H1 (cell line): Measurements from ENCODE around the gene ADAM12. TPM values are rescaled to one million over a fixed set of nuclear protein-coding genes. Genes with fewer than 3 reads are reported as not detected.

Experiments
- CTCF ChIA-PET: fragments of 300-600 bp; sonication (Branson Sonifier 250); formaldehyde crosslinking; loops from one replicate; lab custom pipeline; 2021; ENCODE audit not compliant: partially characterized antibody; lab: Charles Lee
- POLR2A ChIA-PET: fragments of 300-600 bp; sonication (Branson Sonifier 250); formaldehyde crosslinking; loops from one replicate; lab custom pipeline; 2021; ENCODE audit warnings: inconsistent platforms; ENCODE audit not compliant: partially characterized antibody; lab: Charles Lee
- DNase-seq, 2 experiments: peaks; one replicate each; pipeline versions ENCODE4 v3.0.0 to v3.0.0-alpha.2; 2010 to 2022; ENCODE audit warnings: low spot score in 2 of 2, low read depth in 1 of 2, mixed read lengths in 1 of 2
- FAIRE-seq: peaks from 2 replicates; lab custom pipeline; 2011; peaks lifted over from hg19 to GRCh38; lab: Jason Lieb, UNC
- H2AFZ ChIP-seq: 2 replicates; pipeline ENCODE4 v1.8.1; 2012; ENCODE audit warnings: low read length, inconsistent platforms
- H2AK5ac ChIP-seq: 2 replicates; pipeline ENCODE4 v1.6.1; 2013; ENCODE audit warnings: low read depth, low read length
- H2BK120ac ChIP-seq: replicated peaks from 2 replicates; pipeline ENCODE3; 2013; ENCODE audit warnings: low read depth, low read length, inconsistent platforms
- H2BK12ac ChIP-seq: 2 replicates; pipeline ENCODE4 v1.6.1; 2013; ENCODE audit warnings: low read depth, low read length
- H2BK15ac ChIP-seq: 2 replicates; pipeline ENCODE4 v1.6.1; 2013; ENCODE audit warnings: low read length
- H2BK20ac ChIP-seq: 2 replicates; pipeline ENCODE4 v1.6.1; 2013; ENCODE audit warnings: low read length
- H2BK5ac ChIP-seq: 2 replicates; pipeline ENCODE4 v1.6.1; 2013; ENCODE audit warnings: low read depth, low read length
- H3K14ac ChIP-seq: 2 replicates; pipeline ENCODE4 v1.6.1; 2013; ENCODE audit warnings: inconsistent platforms; ENCODE audit not compliant: insufficient read length
- H3K18ac ChIP-seq: 2 replicates; pipeline ENCODE4 v1.6.1; 2013; ENCODE audit warnings: low read length; ENCODE audit errors: extremely low read depth
- H3K23ac ChIP-seq: 2 replicates; pipeline ENCODE4 v1.6.1; 2013; ENCODE audit warnings: inconsistent platforms; ENCODE audit not compliant: insufficient read length
- H3K23me2 ChIP-seq: 2 replicates; pipeline ENCODE4 v1.6.1; 2013; ENCODE audit warnings: low read depth, low read length
- H3K27ac ChIP-seq: 2 replicates; pipeline ENCODE4 v1.6.1; 2011; ENCODE audit warnings: low read depth, low read length, inconsistent platforms
- H3K27me3 ChIP-seq, 4 experiments: replicated peaks in 1 of 4; 1 replicate in 1 of 4; 2 replicates in 3 of 4; pipeline versions ENCODE4 v1.6.1 to v1.8.1; 2011 to 2013; ENCODE audit warnings: low read length in 3 of 4, mild to moderate bottlenecking in 3 of 4, inconsistent platforms in 2 of 4, mixed read lengths in 2 of 4, moderate library complexity in 1 of 4; ENCODE audit not compliant: control insufficient read depth in 3 of 4, insufficient read depth in 3 of 4; ENCODE audit errors: extremely low read depth in 1 of 4
- H3K36me3 ChIP-seq, 4 experiments: 2 replicates each; pipeline versions ENCODE4 v1.6.1 to v1.8.1; 2011 to 2013; ENCODE audit warnings: mild to moderate bottlenecking in 4 of 4, low read length in 3 of 4, moderate library complexity in 2 of 4, control low read depth in 1 of 4, inconsistent platforms in 1 of 4; ENCODE audit not compliant: insufficient read depth in 4 of 4, control insufficient read depth in 2 of 4
- H3K4ac ChIP-seq: replicated peaks from 2 replicates; pipeline ENCODE3; 2013; ENCODE audit warnings: low read length, low read depth, mixed read lengths, inconsistent platforms; ENCODE audit not compliant: insufficient read length
- H3K4me1 ChIP-seq, 4 experiments: replicated peaks in 1 of 4; 1 replicate in 1 of 4; 2 replicates in 3 of 4; pipeline versions ENCODE4 v1.6.1 to v1.8.1; 2011 to 2013; ENCODE audit warnings: low read length in 3 of 4, inconsistent platforms in 2 of 4, mixed read lengths in 1 of 4; ENCODE audit not compliant: insufficient read depth in 4 of 4, control insufficient read depth in 3 of 4
- H3K4me2 ChIP-seq, 2 experiments: 2 replicates each; pipeline versions ENCODE4 v1.6.1 to v1.8.1; 2011 to 2013; ENCODE audit warnings: low read depth in 2 of 2, low read length in 2 of 2, control low read depth in 1 of 2, inconsistent platforms in 1 of 2, mild to moderate bottlenecking in 1 of 2; ENCODE audit not compliant: insufficient read depth in 1 of 2
- H3K4me3 ChIP-seq, 4 experiments: fragments of 200-600, 300-600 bp in 1 of 4; sonication (generic), shearing (Covaris generic), sonication (Bioruptor Twin) in 1 of 4; 2 replicates each; pipeline versions ENCODE4 v1.5.1 to v1.8.1; 2011 to 2016; ENCODE audit warnings: low read length in 4 of 4, low read depth in 3 of 4, control low read depth in 2 of 4, inconsistent platforms in 2 of 4, mild to moderate bottlenecking in 2 of 4, mixed read lengths in 1 of 4, moderate library complexity in 1 of 4; ENCODE audit not compliant: insufficient read depth in 2 of 4; ENCODE audit errors: extremely low read depth in 1 of 4
- H3K56ac ChIP-seq: replicated peaks from 2 replicates; pipeline ENCODE3; 2013; ENCODE audit warnings: low read depth, mild to moderate bottlenecking, mixed read lengths, low read length, inconsistent platforms; ENCODE audit not compliant: insufficient read length
- H3K79me1 ChIP-seq: 2 replicates; pipeline ENCODE4 v1.6.1; 2013; ENCODE audit warnings: low read depth, low read length, control low read depth
- H3K79me2 ChIP-seq, 2 experiments: 2 replicates each; pipeline versions ENCODE4 v1.6.1 to v1.8.1; 2012 to 2013; ENCODE audit warnings: low read length in 2 of 2, mild to moderate bottlenecking in 2 of 2, inconsistent platforms in 1 of 2; ENCODE audit not compliant: insufficient read depth in 2 of 2, control insufficient read depth in 1 of 2
- H3K9ac ChIP-seq, 4 experiments: replicated peaks in 1 of 4; 1 replicate in 1 of 4; 2 replicates in 3 of 4; pipeline versions ENCODE4 v1.6.1 to v1.8.1; 2011 to 2013; ENCODE audit warnings: low read depth in 3 of 4, low read length in 3 of 4, control low read depth in 2 of 4, mild to moderate bottlenecking in 2 of 4, moderate library complexity in 2 of 4, inconsistent platforms in 1 of 4; ENCODE audit errors: extremely low read depth in 1 of 4
- H3K9me3 ChIP-seq, 2 experiments: 2 replicates each; pipeline versions ENCODE4 v1.6.1 to v1.8.1; 2012 to 2013; ENCODE audit warnings: mild to moderate bottlenecking in 2 of 2, moderate library complexity in 2 of 2, control low read depth in 1 of 2, inconsistent platforms in 1 of 2, low read depth in 1 of 2, low read length in 1 of 2, mixed read lengths in 1 of 2; ENCODE audit not compliant: insufficient read depth in 2 of 2
- H4K20me1 ChIP-seq, 2 experiments: replicated peaks in 1 of 2; 2 replicates each; pipeline versions ENCODE3 to v1.8.1; 2011 to 2013; ENCODE audit warnings: inconsistent platforms in 2 of 2, low read length in 2 of 2, mild to moderate bottlenecking in 1 of 2; ENCODE audit not compliant: insufficient read depth in 2 of 2, control insufficient read depth in 1 of 2
- H4K5ac ChIP-seq: 2 replicates; pipeline ENCODE4 v1.6.1; 2013; ENCODE audit warnings: low read length, low read depth, mixed read lengths, inconsistent platforms; ENCODE audit not compliant: insufficient read length
- H4K8ac ChIP-seq: 2 replicates; pipeline ENCODE4 v1.8.0; 2013; ENCODE audit warnings: mild to moderate bottlenecking, moderate library complexity, low read length, inconsistent platforms; ENCODE audit not compliant: insufficient read depth; ENCODE audit errors: extremely low read depth
- H4K91ac ChIP-seq: replicated peaks from 2 replicates; pipeline ENCODE3; 2013; ENCODE audit warnings: low read length, mixed read lengths, inconsistent platforms; ENCODE audit not compliant: insufficient read length
- CBX5 ChIP-seq: fragments of 300-800, 300-1000 bp; sonication (generic); IDR thresholded peaks from 2 replicates; pipeline ENCODE4 v1.7.1; 2016; ENCODE audit warnings: antibody characterized with exemption, low read length, low read depth
- EGR1 ChIP-seq: IDR thresholded peaks from 2 replicates; pipeline ENCODE4 v1.6.1; 2011; ENCODE audit warnings: low read depth, low read length, borderline replicate concordance
- GTF2F1 ChIP-seq: IDR thresholded peaks from 2 replicates; pipeline ENCODE4 v1.6.1; 2012; ENCODE audit warnings: low read depth, low read length, improper control_type of control experiment, borderline replicate concordance
- MAFK ChIP-seq: IDR thresholded peaks from 2 replicates; pipeline ENCODE4 v1.6.1; 2012; ENCODE audit warnings: low read depth, mild to moderate bottlenecking, improper control_type of control experiment, low read length
- NANOG ChIP-seq: IDR thresholded peaks from 2 replicates; pipeline ENCODE4 v1.6.1; 2011; ENCODE audit warnings: low read length, low read depth, mild to moderate bottlenecking, inconsistent platforms; ENCODE audit not compliant: insufficient read depth, poor library complexity, severe bottlenecking
- RXRA ChIP-seq: IDR thresholded peaks from 2 replicates; pipeline ENCODE4 v1.6.1; 2011; ENCODE audit warnings: low read depth, mild to moderate bottlenecking, low read length, moderate library complexity; ENCODE audit not compliant: insufficient read depth
- SP4 ChIP-seq: IDR thresholded peaks from 2 replicates; pipeline ENCODE4 v1.6.1; 2012; ENCODE audit warnings: low read length, inconsistent platforms
- SRF ChIP-seq: IDR thresholded peaks from 2 replicates; pipeline ENCODE4 v1.6.1; 2011; ENCODE audit warnings: mild to moderate bottlenecking, low read depth, low read length, moderate library complexity
- TAF7 ChIP-seq: optimal IDR thresholded peaks from 2 replicates; pipeline ENCODE3; 2011; ENCODE audit warnings: low read depth, mild to moderate bottlenecking, inconsistent platforms, low read length, moderate library complexity, borderline replicate concordance
- TCF12 ChIP-seq: IDR thresholded peaks from 2 replicates; pipeline ENCODE4 v1.6.1; 2011; ENCODE audit warnings: low read depth, mild to moderate bottlenecking, low read length
- WGBS, 2 experiments: shearing (Covaris generic) in 1 of 2; methylation state at CpG; one replicate each; pipeline versions ENCODE4 v1.1.6 to v1.1.7; 2013 to 2015; ENCODE audit warnings: low lambda C conversion rate in 2 of 2, mixed read lengths in 2 of 2, inconsistent platforms in 1 of 2, low coverage in 1 of 2, missing lambda C conversion rate in 1 of 2; ENCODE audit not compliant: insufficient replicate concordance in 2 of 2, insufficient coverage in 1 of 2, insufficient read length in 1 of 2; ENCODE audit errors: extremely low coverage in 1 of 2, missing lambda C conversion rate in 1 of 2; 5-methylcytosine and 5-hydroxymethylcytosine counted together
- polyA plus RNA-seq, 7 experiments: library from polyadenylated mRNA; depleted of rRNA in 3 of 7; stranded (reverse) in 5 of 7; unstranded in 2 of 7; fragments of >200 nt in 5 of 7; fragments of 200-250 nt in 2 of 7; gene quantifications; 1 replicate in 5 of 7; 2 replicates in 1 of 7; 4 replicates in 1 of 7; pipeline versions ENCODE4 v1.2.1 to v1.2.3, GENCODE V29; 2011 to 2013; ENCODE audit warnings: missing spikeins in 2 of 7, mixed read lengths in 2 of 7
- total RNA-seq: library from RNA; stranded (reverse); fragmentation: NEBNext Ultra II Directional; extraction: Animal tissue kit (Norgen Biotek cat#: 25700); gene quantifications from 2 replicates; pipeline ENCODE4 v1.2.1, GENCODE V29; 2021

The ADAM12 gene
- total and polyA plus RNA-seq, 2 of the 8 experiments (the other 6 are each of a cell fraction or from before 2014, with no cell fraction given): 0.07 to 0.17 TPM

GRCh38 chr10:126065751-126066377 is 322.4 kb downstream of the ADAM12 start:
- DNase-seq (no peak), FAIRE-seq (no peak)
- H3K79me2 ChIP-seq: no peaks in the 10 kb centered on the region
- no peaks in the 10 kb centered on the region for H3K79me1 ChIP-seq
- H2BK120ac ChIP-seq: no peak overlapping the region
- no peaks in the 10 kb centered on the region for H3K27me3 ChIP-seq
- WGBS, 2 experiments: 92% methylated on average over 9 of the region's 9 CpGs; no CpG with 5 or more reads in 1 of the 2 experiments
- H2BK5ac ChIP-seq: no peak overlapping the region
- H2AFZ ChIP-seq: no peak overlapping the region
- no peak overlapping the region for H3K4me3 ChIP-seq
- H3K18ac ChIP-seq: no peak overlapping the region
- no peak overlapping the region for H2BK20ac ChIP-seq
- no peaks in the 10 kb centered on the region for H3K36me3 ChIP-seq
- H3K27ac ChIP-seq: no peak overlapping the region
- no peak overlapping the region for H4K5ac ChIP-seq
- TF ChIP-seq SP4: no peak
- no peak for TF ChIP-seq SRF
- no peak for TF ChIP-seq NANOG
- TF ChIP-seq EGR1: no peak
- no peak for TF ChIP-seq CBX5
- TF ChIP-seq MAFK: no peak
- TF ChIP-seq GTF2F1: no peak
- TF ChIP-seq TAF7: no peak
- no peak for TF ChIP-seq RXRA
- no peak for TF ChIP-seq TCF12
- no peak overlapping the region for H3K4ac ChIP-seq
- no peaks in the 10 kb centered on the region; the same call in 1 of the 2 replicates for H3K23me2 ChIP-seq
- POLR2A ChIA-PET: interaction anchor here (0.6 kb wide), 1 partner anchor 322 kb away, joined by 3 read pairs; no protein-coding TSS in a partner anchor
- H2BK12ac ChIP-seq: no peak overlapping the region
- no peak overlapping the region for H3K14ac ChIP-seq
- no peak overlapping the region for H4K8ac ChIP-seq
- no peaks in the 10 kb centered on the region for H3K9me3 ChIP-seq
- no peaks in the 10 kb centered on the region for H4K20me1 ChIP-seq
- H2AK5ac ChIP-seq: no peak overlapping the region
- no peak overlapping the region for H3K9ac ChIP-seq
- H3K56ac ChIP-seq: no peak overlapping the region
- H4K91ac ChIP-seq: no peak overlapping the region
- H2BK15ac ChIP-seq: no peak overlapping the region
- CTCF ChIA-PET: interaction anchor here (0.6 to 0.8 kb wide), 3 partner anchors 13 to 744 kb away, joined by 3 read pairs; no protein-coding TSS in a partner anchor
- no peak overlapping the region for H3K4me2 ChIP-seq
- H3K4me1 ChIP-seq: peaks cover 0 to 2% (median 0%) of the 10 kb centered on the region in 4 experiments; a peak in 1 of 7 replicates
- H3K23ac ChIP-seq: no peak overlapping the region
